NCI-H345 treated with DMSO at 0.1 percent for 48 hours (cell line): Measurements from ENCODE around the gene FBXL13.
"Not testable (repeated sequence)": the region's sequence is repeated elsewhere in the genome, so short reads cannot be mapped to it uniquely, and the experiment has no call there.

Experiments
- DNase-seq: peaks from one replicate; lab custom pipeline; 2025; ENCODE audit not compliant: unreplicated experiment; lab: John Stamatoyannopoulos, UW

Gene FBXL13

GRCh38 chr7:103031024-103031423 lies 43.6 kb downstream of the FBXL13 start:
- DNase-seq = no peak

- no peak for DNase-seq
Observed at GRCh38 chr7:103025341-103025740, 49.3 kb downstream of the FBXL13 start.

- not testable (repeated sequence) for DNase-seq
Observed at GRCh38 chr7:103023578-103023977, 51.0 kb downstream of the FBXL13 start.

GRCh38 chr7:103021490-103021889 lies 53.1 kb downstream of the FBXL13 start:
- not testable (repeated sequence) for DNase-seq

- not testable (repeated sequence) for DNase-seq
Observed at GRCh38 chr7:103020876-103021275, 53.7 kb downstream of the FBXL13 start.

- DNase-seq = not testable (repeated sequence)
Observed at GRCh38 chr7:103018295-103018694, 56.3 kb downstream of the FBXL13 start.

GRCh38 chr7:103011650-103012049 lies 62.9 kb downstream of the FBXL13 start:
- no peak for DNase-seq

GRCh38 chr7:103010211-103010610 lies 64.4 kb downstream of the FBXL13 start:
- no peak for DNase-seq

- no peak for DNase-seq
Observed at GRCh38 chr7:103009466-103010185, 65.0 kb downstream of the FBXL13 start.

GRCh38 chr7:103003004-103003403 lies 71.6 kb downstream of the FBXL13 start:
- no peak for DNase-seq

GRCh38 chr7:103001210-103001609 lies 73.4 kb downstream of the FBXL13 start:
- DNase-seq = no peak

GRCh38 chr7:102996957-102997356 lies 77.6 kb downstream of the FBXL13 start:
- DNase-seq = no peak

GRCh38 chr7:102995609-102996008 lies 79.0 kb downstream of the FBXL13 start:
- not testable (repeated sequence) for DNase-seq

- DNase-seq = no peak
Observed at GRCh38 chr7:102994567-102994966, 80.0 kb downstream of the FBXL13 start.

- DNase-seq = no peak
Observed at GRCh38 chr7:102993718-102994029, 80.9 kb downstream of the FBXL13 start.

GRCh38 chr7:102992938-102993717 lies 81.5 kb downstream of the FBXL13 start:
- DNase-seq = no peak

- no peak for DNase-seq
Observed at GRCh38 chr7:102992509-102992937, 82.1 kb downstream of the FBXL13 start.

GRCh38 chr7:102991540-102992214 lies 82.9 kb downstream of the FBXL13 start:
- DNase-seq = no peak

- no peak for DNase-seq
Observed at GRCh38 chr7:102991077-102991539, 83.5 kb downstream of the FBXL13 start.

- no peak for DNase-seq
Observed at GRCh38 chr7:102990642-102991041, 84.0 kb downstream of the FBXL13 start.

- DNase-seq = no peak
Observed at GRCh38 chr7:102988631-102989560, 85.7 kb downstream of the FBXL13 start.
